HEK293 (cell line): Measurements from ENCODE around the gene IKZF2.

ENCODE experiments used
- CTCF ChIA-PET: fragments of 350-600 bp; formaldehyde crosslinking; extraction: SDS; loops from one replicate; lab custom pipeline; 2021; ENCODE audit warnings: antibody characterized with exemption; lab: Yijun Ruan, JAX
- POLR2A ChIA-PET: fragments of 300-600 bp; formaldehyde crosslinking; extraction: SDS; loops from one replicate; lab custom pipeline; 2020; ENCODE audit warnings: antibody characterized with exemption, inconsistent platforms; lab: Yijun Ruan, JAX
- H3K27ac ChIP-seq: fragments of 200-500 bp; sonication (Bioruptor generic); 2 replicates; pipeline ENCODE4 v1.5.1; 2014; ENCODE audit warnings: low read depth, low read length, control low read depth, inconsistent platforms; ENCODE audit errors: extremely low read depth
- H3K36me3 ChIP-seq, 2 experiments: fragments of 200-500 bp in 1 of 2; sonication (Bioruptor generic) in 1 of 2; 1 replicate in 1 of 2; 2 replicates in 1 of 2; pipeline ENCODE4 v1.5.1; 2014 to 2017; ENCODE audit warnings: inconsistent platforms in 2 of 2, low read length in 2 of 2; ENCODE audit not compliant: control insufficient read depth in 2 of 2, insufficient read depth in 1 of 2
- H3K4me1 ChIP-seq: fragments of 200-500 bp; sonication (Bioruptor generic); 2 replicates; pipeline ENCODE4 v1.5.1; 2014; ENCODE audit warnings: mild to moderate bottlenecking, low read length, inconsistent platforms; ENCODE audit not compliant: control insufficient read depth, insufficient read depth
- H3K4me3 ChIP-seq: 2 replicates; pipeline ENCODE4 v1.5.1; 2011; ENCODE audit warnings: low read depth, mild to moderate bottlenecking, control low read depth, low read length, moderate library complexity
- H3K9me3 ChIP-seq: fragments of 200-500 bp; sonication (Bioruptor generic); 2 replicates; pipeline ENCODE4 v1.5.1; 2014; ENCODE audit warnings: low read depth, low read length, inconsistent platforms; ENCODE audit not compliant: control insufficient read depth, insufficient read depth
- BCL11A ChIP-seq: fragments of 450-650 bp; formaldehyde crosslinking; IDR thresholded peaks from 2 replicates; pipeline ENCODE4 v1.5.1; 2016; ENCODE audit warnings: low read depth, missing biosample characterization, missing genetic modification characterization
- GLI2 ChIP-seq: fragments of 450-650 bp; formaldehyde crosslinking; IDR thresholded peaks from 2 replicates; pipeline ENCODE4; 2017; ENCODE audit warnings: missing biosample characterization, missing genetic modification characterization, low read depth, borderline replicate concordance
- MEIS1 ChIP-seq: sonication (generic); formaldehyde crosslinking; IDR thresholded peaks from 2 replicates; pipeline ENCODE4 v1.8.1; 2022; ENCODE audit warnings: missing genetic modification reagents, mild to moderate bottlenecking, borderline replicate concordance
- MYNN ChIP-seq: fragments of 450-650 bp; formaldehyde crosslinking; IDR thresholded peaks from 2 replicates; pipeline ENCODE4 v1.5.1; 2016; ENCODE audit warnings: missing biosample characterization, missing genetic modification characterization, borderline replicate concordance
- SP7 ChIP-seq: fragments of 450-650 bp; formaldehyde crosslinking; IDR thresholded peaks from 2 replicates; pipeline ENCODE4 v1.5.1; 2016; ENCODE audit warnings: missing biosample characterization, missing genetic modification characterization
- WT1 ChIP-seq: fragments of 450-650 bp; formaldehyde crosslinking; IDR thresholded peaks from 2 replicates; pipeline ENCODE4 v1.5.1; 2016; ENCODE audit warnings: missing biosample characterization, missing genetic modification characterization
- ZBTB1 ChIP-seq: fragments of 450-650 bp; formaldehyde crosslinking; IDR thresholded peaks from 2 replicates; pipeline ENCODE4 v1.5.1; 2016; ENCODE audit warnings: missing biosample characterization, missing genetic modification characterization
- ZBTB44 ChIP-seq: fragments of 450-650 bp; IDR thresholded peaks from 2 replicates; pipeline ENCODE4 v1.5.1; 2018; ENCODE audit warnings: missing biosample characterization, mild to moderate bottlenecking, missing genetic modification characterization
- ZBTB48 ChIP-seq: fragments of 450-650 bp; formaldehyde crosslinking; IDR thresholded peaks from 2 replicates; pipeline ENCODE4 v1.5.1; 2016; ENCODE audit warnings: missing biosample characterization, missing genetic modification characterization
- ZNF155 ChIP-seq: fragments of 450-650 bp; formaldehyde crosslinking; IDR thresholded peaks from 2 replicates; pipeline ENCODE4 v1.5.1; 2016; ENCODE audit warnings: missing biosample characterization, missing genetic modification characterization
- ZNF157 ChIP-seq: fragments of 450-650 bp; formaldehyde crosslinking; IDR thresholded peaks from 2 replicates; pipeline ENCODE4 v1.5.1; 2016; ENCODE audit warnings: missing biosample characterization, missing genetic modification characterization
- ZNF2 ChIP-seq: fragments of 450-650 bp; formaldehyde crosslinking; IDR thresholded peaks from 2 replicates; pipeline ENCODE4 v1.5.1; 2016; ENCODE audit warnings: missing biosample characterization, missing genetic modification characterization
- ZNF292 ChIP-seq: fragments of 450-650 bp; formaldehyde crosslinking; IDR thresholded peaks from 2 replicates; pipeline ENCODE4 v1.5.1; 2016; ENCODE audit warnings: low read depth, missing biosample characterization, missing genetic modification characterization, borderline replicate concordance
- ZNF341 ChIP-seq: fragments of 450-650 bp; formaldehyde crosslinking; IDR thresholded peaks from 2 replicates; pipeline ENCODE4; 2016; ENCODE audit warnings: low read depth, missing biosample characterization, missing genetic modification characterization
- ZNF510 ChIP-seq: fragments of 450-650 bp; formaldehyde crosslinking; IDR thresholded peaks from 2 replicates; pipeline ENCODE4 v1.5.1; 2018; ENCODE audit warnings: mild to moderate bottlenecking, missing genetic modification characterization, missing biosample characterization; ENCODE audit not compliant: insufficient replicate concordance
- ZNF518A ChIP-seq: fragments of 450-650 bp; formaldehyde crosslinking; conservative IDR thresholded peaks from 2 replicates; pipeline ENCODE4 v1.5.1; 2016; ENCODE audit warnings: low read depth, missing biosample characterization, missing genetic modification characterization
- ZNF521 ChIP-seq: fragments of 450-650 bp; formaldehyde crosslinking; IDR thresholded peaks from 2 replicates; pipeline ENCODE4 v1.5.1; 2017; ENCODE audit warnings: missing biosample characterization, mild to moderate bottlenecking, missing genetic modification characterization
- ZNF530 ChIP-seq: fragments of 450-650 bp; formaldehyde crosslinking; IDR thresholded peaks from 2 replicates; pipeline ENCODE4 v1.5.1; 2016; ENCODE audit warnings: low read depth, missing biosample characterization, missing genetic modification characterization
- ZNF548 ChIP-seq: fragments of 450-650 bp; formaldehyde crosslinking; IDR thresholded peaks from 2 replicates; pipeline ENCODE4 v1.5.1; 2016; ENCODE audit warnings: missing biosample characterization, missing genetic modification characterization
- ZNF561 ChIP-seq: fragments of 450-650 bp; IDR thresholded peaks from 2 replicates; pipeline ENCODE4 v1.5.1; 2018; ENCODE audit warnings: missing biosample characterization, missing genetic modification characterization, borderline replicate concordance
- ZNF571 ChIP-seq: fragments of 450-650 bp; formaldehyde crosslinking; IDR thresholded peaks from 2 replicates; pipeline ENCODE4 v1.5.0; 2017; ENCODE audit warnings: missing biosample characterization, missing genetic modification characterization
- ZNF600 ChIP-seq: fragments of 450-650 bp; formaldehyde crosslinking; IDR thresholded peaks from 2 replicates; pipeline ENCODE4 v1.5.1; 2016; ENCODE audit warnings: missing biosample characterization, missing genetic modification characterization
- ZNF623 ChIP-seq: fragments of 450-650 bp; formaldehyde crosslinking; IDR thresholded peaks from 2 replicates; pipeline ENCODE4 v1.5.1; 2016; ENCODE audit warnings: missing biosample characterization, missing genetic modification characterization
- ZNF658 ChIP-seq: fragments of 450-650 bp; formaldehyde crosslinking; IDR thresholded peaks from 2 replicates; pipeline ENCODE4; 2016; ENCODE audit warnings: missing biosample characterization, missing genetic modification characterization
- ZNF660 ChIP-seq: fragments of 450-650 bp; IDR thresholded peaks from 2 replicates; pipeline ENCODE4 v1.5.1; 2018; ENCODE audit warnings: missing biosample characterization, mild to moderate bottlenecking, missing genetic modification characterization
- ZNF747 ChIP-seq: fragments of 450-650 bp; formaldehyde crosslinking; IDR thresholded peaks from 2 replicates; pipeline ENCODE4 v1.5.1; 2016; ENCODE audit warnings: missing biosample characterization, missing genetic modification characterization
- ZNF830 ChIP-seq: fragments of 450-650 bp; IDR thresholded peaks from 2 replicates; pipeline ENCODE4 v1.5.0; 2018; ENCODE audit warnings: missing biosample characterization, missing genetic modification characterization, low read depth, mild to moderate bottlenecking, moderate library complexity
- ZSCAN30 ChIP-seq: fragments of 450-650 bp; IDR thresholded peaks from 2 replicates; pipeline ENCODE4 v1.5.1; 2018; ENCODE audit warnings: missing biosample characterization, mild to moderate bottlenecking, missing genetic modification characterization, moderate library complexity
- TF ChIP-seq, protein P1 (sequence below): fragments of 450-650 bp; formaldehyde crosslinking; IDR thresholded peaks from 2 replicates; pipeline ENCODE4 v1.5.1; 2016; ENCODE audit warnings: missing biosample characterization, missing genetic modification characterization, borderline replicate concordance

IKZF2 gene

GRCh38 chr2:213187386-213187785, 36.0 kb upstream of the IKZF2 start (continued):
- no peak for TF ChIP-seq BCL11A (tag by site-specific recombination)
- no peak for TF ChIP-seq ZNF2 (tag by site-specific recombination)

- Histone ChIP-seq H3K27ac (no peak overlapping the region), H3K4me1 (no peaks in the 10 kb centered on the region), H3K9me3 (no peaks in the 10 kb centered on the region), H3K36me3 (no peaks in the 10 kb centered on the region), H3K4me3 (no peak overlapping the region)
- CTCF ChIA-PET, result interaction anchor here (1.0 kb wide), 1 partner anchor 31 kb away, joined by 3 read pairs; no protein-coding TSS in a partner anchor
- POLR2A ChIA-PET, result no interaction called here
- TF ChIP-seq MYNN (tag by site-specific recombination) (no peak), MEIS1 (CRISPR knock-in tag) (no peak), ZNF623 (no peak), ZNF548 (tag by site-specific recombination) (no peak), ZBTB1 (tag by site-specific recombination) (no peak), ZNF561 (no peak), WT1 (no peak), ZNF600 (tag by site-specific recombination) (no peak), ZBTB44 (tag by site-specific recombination) (no peak), ZNF518A (tag by site-specific recombination) (no peak), ZNF660 (tag by site-specific recombination) (no peak), ZNF510 (tag by site-specific recombination) (no peak), ZNF157 (no peak), ZNF521 (no peak), ZSCAN30 (tag by site-specific recombination) (no peak), GLI2 (no peak), ZNF571 (tag by site-specific recombination) (no peak)
Observed at GRCh38 chr2:213185147-213185822, 33.9 kb upstream of the IKZF2 start.

GRCh38 chr2:213181712-213182111, 30.3 kb upstream of the IKZF2 start:
- ChIA-PET CTCF (no interaction called here), POLR2A (no interaction called here)
- H3K4me3 ChIP-seq, result no peak overlapping the region
- H3K4me1 ChIP-seq, result no peaks in the 10 kb centered on the region
- H3K27ac ChIP-seq, result no peak overlapping the region
- no peaks in the 10 kb centered on the region for H3K9me3 ChIP-seq
- no peaks in the 10 kb centered on the region for H3K36me3 ChIP-seq
- TF ChIP-seq ZNF658 (tag by site-specific recombination) (no peak), ZNF341 (tag by site-specific recombination) (no peak), ZNF155 (tag by site-specific recombination) (no peak), ZNF830 (tag by site-specific recombination) (no peak), ZNF292 (tag by site-specific recombination) (no peak), ZBTB48 (tag by site-specific recombination) (no peak), ZNF530 (tag by site-specific recombination) (no peak), ZNF747 (tag by site-specific recombination) (no peak), SP7 (no peak)
- TF ChIP-seq, protein P1, sequence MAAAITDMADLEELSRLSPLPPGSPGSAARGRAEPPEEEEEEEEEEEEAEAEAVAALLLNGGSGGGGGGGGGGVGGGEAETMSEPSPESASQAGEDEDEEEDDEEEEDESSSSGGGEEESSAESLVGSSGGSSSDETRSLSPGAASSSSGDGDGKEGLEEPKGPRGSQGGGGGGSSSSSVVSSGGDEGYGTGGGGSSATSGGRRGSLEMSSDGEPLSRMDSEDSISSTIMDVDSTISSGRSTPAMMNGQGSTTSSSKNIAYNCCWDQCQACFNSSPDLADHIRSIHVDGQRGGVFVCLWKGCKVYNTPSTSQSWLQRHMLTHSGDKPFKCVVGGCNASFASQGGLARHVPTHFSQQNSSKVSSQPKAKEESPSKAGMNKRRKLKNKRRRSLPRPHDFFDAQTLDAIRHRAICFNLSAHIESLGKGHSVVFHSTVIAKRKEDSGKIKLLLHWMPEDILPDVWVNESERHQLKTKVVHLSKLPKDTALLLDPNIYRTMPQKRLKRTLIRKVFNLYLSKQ (tag by site-specific recombination), result no peak
